ENCODE results near the gene GALNT10. TPM values are rescaled to one million over a fixed set of nuclear protein-coding genes. Genes with fewer than 3 reads are reported as not detected.

Gene GALNT10
- polyA plus RNA-seq, 1 donor (not counting 4 experiments of a cell fraction or from before 2014, with no cell fraction given) = 17.9 TPM

- Histone ChIP-seq H4K20me1 (ENCODE audit: control insufficient read depth, extremely low read depth, insufficient read depth, low read length) (no peaks in the 10 kb centered on the region), H3K9ac (ENCODE audit: control insufficient read depth, extremely low read depth, insufficient read depth, low read length) (no peak overlapping the region), H3K4me1 (ENCODE audit: control insufficient read depth, extremely low read depth, insufficient read depth, low read length) (peaks cover 6% of the 10 kb centered on the region), H3K79me2 (ENCODE audit: control insufficient read depth, insufficient read depth, low read length) (no peaks in the 10 kb centered on the region), H3K27me3 (ENCODE audit: control insufficient read depth, extremely low read depth, insufficient read depth, low read length) (no peaks in the 10 kb centered on the region), H3K27ac (ENCODE audit: control insufficient read depth, insufficient read depth, low read length) (no peak overlapping the region), H3K4me3 (ENCODE audit: control insufficient read depth in 2 of 3, extremely low read depth in 1 of 3, insufficient read depth in 2 of 3, low read depth in 1 of 3, low read length in 3 of 3) (no peak overlapping the region), H2AFZ (ENCODE audit: control insufficient read depth, low read length) (no peak overlapping the region), H3K4me2 (ENCODE audit: control insufficient read depth, extremely low read depth, insufficient read depth, low read depth, low read length) (no peak overlapping the region), H3K36me3 (ENCODE audit: control insufficient read depth in 2 of 2, extremely low read depth in 1 of 2, insufficient read depth in 2 of 2, low read length in 2 of 2) (peaks cover 0 to 1% of the 10 kb centered on the region in 2 experiments), H3K9me1 (ENCODE audit: control insufficient read depth, extremely low read depth, insufficient read depth, low read length) (no peaks in the 10 kb centered on the region), H3K9me3 (ENCODE audit: control insufficient read depth, low read depth, low read length) (no peaks in the 10 kb centered on the region)
- DNase-seq (ENCODE audit: low read depth, low spot score) (no peak), FAIRE-seq (no peak)
- dilution Hi-C loops (cut with MboI; ENCODE audit: extremely low pct_ligation_motif_present, low sequenced_read_pairs) = no loop called here
- no peak for TF ChIP-seq CTCF (optimal IDR thresholded peaks at IDR 0.05 in 1 of 3, IDR thresholded peaks at IDR 0.05 in 1 of 3, conservative IDR thresholded peaks at IDR 0.05 in 1 of 3; ENCODE audit: extremely low read depth in 1 of 3, insufficient read depth in 2 of 3, low read length in 3 of 3)
These were observed 199.6 kb downstream of the GALNT10 start for GRCh38 chr5:154390096-154390495.

- DNase-seq (ENCODE audit: low read depth, low spot score) = no peak
- no peaks in the 10 kb centered on the region for H3K27me3 ChIP-seq (ENCODE audit: control insufficient read depth, extremely low read depth, insufficient read depth, low read length)
- FAIRE-seq = no peak
- peaks cover 12% of the 10 kb centered on the region for H3K4me1 ChIP-seq (ENCODE audit: control insufficient read depth, extremely low read depth, insufficient read depth, low read length)
- no peaks in the 10 kb centered on the region for H3K79me2 ChIP-seq (ENCODE audit: control insufficient read depth, insufficient read depth, low read length)
- H3K27ac ChIP-seq (ENCODE audit: control insufficient read depth, insufficient read depth, low read length) = no peak overlapping the region
- no peaks in the 10 kb centered on the region for H3K9me3 ChIP-seq (ENCODE audit: control insufficient read depth, low read depth, low read length)
- no peak overlapping the region for H3K4me2 ChIP-seq (ENCODE audit: control insufficient read depth, extremely low read depth, insufficient read depth, low read depth, low read length)
- no peaks in the 10 kb centered on the region for H4K20me1 ChIP-seq (ENCODE audit: control insufficient read depth, extremely low read depth, insufficient read depth, low read length)
- dilution Hi-C loops (cut with MboI; ENCODE audit: extremely low pct_ligation_motif_present, low sequenced_read_pairs) = no loop called here
- H2AFZ ChIP-seq (ENCODE audit: control insufficient read depth, low read length) = no peak overlapping the region
- no peak overlapping the region for H3K9ac ChIP-seq (ENCODE audit: control insufficient read depth, extremely low read depth, insufficient read depth, low read length)
- H3K36me3 ChIP-seq (ENCODE audit: control insufficient read depth in 2 of 2, extremely low read depth in 1 of 2, insufficient read depth in 2 of 2, low read length in 2 of 2) = peaks cover 0 to 1% of the 10 kb centered on the region in 2 experiments
- H3K4me3 ChIP-seq (ENCODE audit: control insufficient read depth in 2 of 3, extremely low read depth in 1 of 3, insufficient read depth in 2 of 3, low read depth in 1 of 3, low read length in 3 of 3) = no peak overlapping the region
- no peak for TF ChIP-seq CTCF (optimal IDR thresholded peaks at IDR 0.05 in 1 of 3, IDR thresholded peaks at IDR 0.05 in 1 of 3, conservative IDR thresholded peaks at IDR 0.05 in 1 of 3; ENCODE audit: extremely low read depth in 1 of 3, insufficient read depth in 2 of 3, low read length in 3 of 3)
- TF ChIP-seq EZH2 (IDR thresholded peaks at IDR 0.05; ENCODE audit: low read length) = no peak
- no peaks in the 10 kb centered on the region for H3K9me1 ChIP-seq (ENCODE audit: control insufficient read depth, extremely low read depth, insufficient read depth, low read length)
These were observed 200.3 kb downstream of the GALNT10 start for GRCh38 chr5:154390746-154391359.

Measured in keratinocyte (primary cell).